H1 (cell line): ENCODE data around the gene GPC4. TPM values are rescaled to one million over a fixed set of nuclear protein-coding genes. Genes with fewer than 3 reads are reported as not detected.
A peak's percentile ranks its signal among the peaks of the same experiment; 100 is the strongest.

ENCODE experiments used
- CTCF ChIA-PET: fragments of 300-600 bp; sonication (Branson Sonifier 250); formaldehyde crosslinking; loops from one replicate; lab custom pipeline; 2021; ENCODE audit not compliant: partially characterized antibody; lab: Charles Lee
- POLR2A ChIA-PET: fragments of 300-600 bp; sonication (Branson Sonifier 250); formaldehyde crosslinking; loops from one replicate; lab custom pipeline; 2021; ENCODE audit warnings: inconsistent platforms; ENCODE audit not compliant: partially characterized antibody; lab: Charles Lee
- DNase-seq, 2 experiments: peaks; one replicate each; pipeline versions ENCODE4 v3.0.0 to v3.0.0-alpha.2; 2010 to 2022; ENCODE audit warnings: low spot score in 2 of 2, low read depth in 1 of 2, mixed read lengths in 1 of 2
- FAIRE-seq: peaks from 2 replicates; lab custom pipeline; 2011; peaks lifted over from hg19 to GRCh38; lab: Jason Lieb, UNC
- H2AFZ ChIP-seq: 2 replicates; pipeline ENCODE4 v1.8.1; 2012; ENCODE audit warnings: low read length, inconsistent platforms
- H2AK5ac ChIP-seq: 2 replicates; pipeline ENCODE4 v1.6.1; 2013; ENCODE audit warnings: low read depth, low read length
- H2BK120ac ChIP-seq: replicated peaks from 2 replicates; pipeline ENCODE3; 2013; ENCODE audit warnings: low read depth, low read length, inconsistent platforms
- H2BK12ac ChIP-seq: 2 replicates; pipeline ENCODE4 v1.6.1; 2013; ENCODE audit warnings: low read depth, low read length
- H2BK15ac ChIP-seq: 2 replicates; pipeline ENCODE4 v1.6.1; 2013; ENCODE audit warnings: low read length
- H2BK20ac ChIP-seq: 2 replicates; pipeline ENCODE4 v1.6.1; 2013; ENCODE audit warnings: low read length
- H2BK5ac ChIP-seq: 2 replicates; pipeline ENCODE4 v1.6.1; 2013; ENCODE audit warnings: low read depth, low read length
- H3K14ac ChIP-seq: 2 replicates; pipeline ENCODE4 v1.6.1; 2013; ENCODE audit warnings: inconsistent platforms; ENCODE audit not compliant: insufficient read length
- H3K18ac ChIP-seq: 2 replicates; pipeline ENCODE4 v1.6.1; 2013; ENCODE audit warnings: low read length; ENCODE audit errors: extremely low read depth
- H3K23ac ChIP-seq: 2 replicates; pipeline ENCODE4 v1.6.1; 2013; ENCODE audit warnings: inconsistent platforms; ENCODE audit not compliant: insufficient read length
- H3K23me2 ChIP-seq: 2 replicates; pipeline ENCODE4 v1.6.1; 2013; ENCODE audit warnings: low read depth, low read length
- H3K27ac ChIP-seq: 2 replicates; pipeline ENCODE4 v1.6.1; 2011; ENCODE audit warnings: low read depth, low read length, inconsistent platforms
- H3K27me3 ChIP-seq, 4 experiments: replicated peaks in 1 of 4; 1 replicate in 1 of 4; 2 replicates in 3 of 4; pipeline versions ENCODE4 v1.6.1 to v1.8.1; 2011 to 2013; ENCODE audit warnings: low read length in 3 of 4, mild to moderate bottlenecking in 3 of 4, inconsistent platforms in 2 of 4, mixed read lengths in 2 of 4, moderate library complexity in 1 of 4; ENCODE audit not compliant: control insufficient read depth in 3 of 4, insufficient read depth in 3 of 4; ENCODE audit errors: extremely low read depth in 1 of 4
- H3K36me3 ChIP-seq, 4 experiments: 2 replicates each; pipeline versions ENCODE4 v1.6.1 to v1.8.1; 2011 to 2013; ENCODE audit warnings: mild to moderate bottlenecking in 4 of 4, low read length in 3 of 4, moderate library complexity in 2 of 4, control low read depth in 1 of 4, inconsistent platforms in 1 of 4; ENCODE audit not compliant: insufficient read depth in 4 of 4, control insufficient read depth in 2 of 4
- H3K4ac ChIP-seq: replicated peaks from 2 replicates; pipeline ENCODE3; 2013; ENCODE audit warnings: low read length, low read depth, mixed read lengths, inconsistent platforms; ENCODE audit not compliant: insufficient read length
- H3K4me1 ChIP-seq, 4 experiments: replicated peaks in 1 of 4; 1 replicate in 1 of 4; 2 replicates in 3 of 4; pipeline versions ENCODE4 v1.6.1 to v1.8.1; 2011 to 2013; ENCODE audit warnings: low read length in 3 of 4, inconsistent platforms in 2 of 4, mixed read lengths in 1 of 4; ENCODE audit not compliant: insufficient read depth in 4 of 4, control insufficient read depth in 3 of 4
- H3K4me2 ChIP-seq, 2 experiments: 2 replicates each; pipeline versions ENCODE4 v1.6.1 to v1.8.1; 2011 to 2013; ENCODE audit warnings: low read depth in 2 of 2, low read length in 2 of 2, control low read depth in 1 of 2, inconsistent platforms in 1 of 2, mild to moderate bottlenecking in 1 of 2; ENCODE audit not compliant: insufficient read depth in 1 of 2
- H3K4me3 ChIP-seq, 4 experiments: fragments of 200-600, 300-600 bp in 1 of 4; sonication (generic), shearing (Covaris generic), sonication (Bioruptor Twin) in 1 of 4; 2 replicates each; pipeline versions ENCODE4 v1.5.1 to v1.8.1; 2011 to 2016; ENCODE audit warnings: low read length in 4 of 4, low read depth in 3 of 4, control low read depth in 2 of 4, inconsistent platforms in 2 of 4, mild to moderate bottlenecking in 2 of 4, mixed read lengths in 1 of 4, moderate library complexity in 1 of 4; ENCODE audit not compliant: insufficient read depth in 2 of 4; ENCODE audit errors: extremely low read depth in 1 of 4
- H3K56ac ChIP-seq: replicated peaks from 2 replicates; pipeline ENCODE3; 2013; ENCODE audit warnings: low read depth, mild to moderate bottlenecking, mixed read lengths, low read length, inconsistent platforms; ENCODE audit not compliant: insufficient read length
- H3K79me1 ChIP-seq: 2 replicates; pipeline ENCODE4 v1.6.1; 2013; ENCODE audit warnings: low read depth, low read length, control low read depth
- H3K79me2 ChIP-seq, 2 experiments: 2 replicates each; pipeline versions ENCODE4 v1.6.1 to v1.8.1; 2012 to 2013; ENCODE audit warnings: low read length in 2 of 2, mild to moderate bottlenecking in 2 of 2, inconsistent platforms in 1 of 2; ENCODE audit not compliant: insufficient read depth in 2 of 2, control insufficient read depth in 1 of 2
- H3K9ac ChIP-seq, 4 experiments: replicated peaks in 1 of 4; 1 replicate in 1 of 4; 2 replicates in 3 of 4; pipeline versions ENCODE4 v1.6.1 to v1.8.1; 2011 to 2013; ENCODE audit warnings: low read depth in 3 of 4, low read length in 3 of 4, control low read depth in 2 of 4, mild to moderate bottlenecking in 2 of 4, moderate library complexity in 2 of 4, inconsistent platforms in 1 of 4; ENCODE audit errors: extremely low read depth in 1 of 4
- H3K9me3 ChIP-seq, 2 experiments: 2 replicates each; pipeline versions ENCODE4 v1.6.1 to v1.8.1; 2012 to 2013; ENCODE audit warnings: mild to moderate bottlenecking in 2 of 2, moderate library complexity in 2 of 2, control low read depth in 1 of 2, inconsistent platforms in 1 of 2, low read depth in 1 of 2, low read length in 1 of 2, mixed read lengths in 1 of 2; ENCODE audit not compliant: insufficient read depth in 2 of 2
- H4K20me1 ChIP-seq, 2 experiments: replicated peaks in 1 of 2; 2 replicates each; pipeline versions ENCODE3 to v1.8.1; 2011 to 2013; ENCODE audit warnings: inconsistent platforms in 2 of 2, low read length in 2 of 2, mild to moderate bottlenecking in 1 of 2; ENCODE audit not compliant: insufficient read depth in 2 of 2, control insufficient read depth in 1 of 2
- H4K5ac ChIP-seq: 2 replicates; pipeline ENCODE4 v1.6.1; 2013; ENCODE audit warnings: low read length, low read depth, mixed read lengths, inconsistent platforms; ENCODE audit not compliant: insufficient read length
- H4K8ac ChIP-seq: 2 replicates; pipeline ENCODE4 v1.8.0; 2013; ENCODE audit warnings: mild to moderate bottlenecking, moderate library complexity, low read length, inconsistent platforms; ENCODE audit not compliant: insufficient read depth; ENCODE audit errors: extremely low read depth
- H4K91ac ChIP-seq: replicated peaks from 2 replicates; pipeline ENCODE3; 2013; ENCODE audit warnings: low read length, mixed read lengths, inconsistent platforms; ENCODE audit not compliant: insufficient read length
- CTCF ChIP-seq, 3 experiments: IDR thresholded peaks; 1 replicate in 2 of 3; 2 replicates in 1 of 3; pipeline versions ENCODE4 v1.5.1 to v1.6.1; 2011; ENCODE audit warnings: low read length in 3 of 3, mild to moderate bottlenecking in 3 of 3, inconsistent platforms in 2 of 3, low read depth in 1 of 3, moderate library complexity in 1 of 3; ENCODE audit not compliant: insufficient read depth in 1 of 3; ENCODE audit errors: control extremely low read depth in 1 of 3
- EZH2 ChIP-seq: fragments of 200-600 bp; sonication (generic); IDR thresholded peaks from 2 replicates; pipeline ENCODE4 v1.7.1; 2012; ENCODE audit warnings: low read depth, mild to moderate bottlenecking, moderate library complexity, low read length, inconsistent platforms; ENCODE audit not compliant: severe bottlenecking
- GABPA ChIP-seq: IDR thresholded peaks from 2 replicates; pipeline ENCODE4 v1.6.1; 2011; ENCODE audit warnings: mild to moderate bottlenecking, low read length, moderate library complexity, borderline replicate concordance; ENCODE audit not compliant: insufficient read depth
- RAD21 ChIP-seq, 2 experiments: IDR thresholded peaks in 1 of 2; conservative IDR thresholded peaks in 1 of 2; 2 replicates each; pipeline ENCODE4 v1.6.1; 2011; ENCODE audit warnings: low read depth in 2 of 2, low read length in 2 of 2, improper control_type of control experiment in 1 of 2, inconsistent platforms in 1 of 2, mild to moderate bottlenecking in 1 of 2, moderate library complexity in 1 of 2
- SRF ChIP-seq: IDR thresholded peaks from 2 replicates; pipeline ENCODE4 v1.6.1; 2011; ENCODE audit warnings: mild to moderate bottlenecking, low read depth, low read length, moderate library complexity
- WGBS, 2 experiments: shearing (Covaris generic) in 1 of 2; methylation state at CpG; one replicate each; pipeline versions ENCODE4 v1.1.6 to v1.1.7; 2013 to 2015; ENCODE audit warnings: low lambda C conversion rate in 2 of 2, mixed read lengths in 2 of 2, inconsistent platforms in 1 of 2, low coverage in 1 of 2, missing lambda C conversion rate in 1 of 2; ENCODE audit not compliant: insufficient replicate concordance in 2 of 2, insufficient coverage in 1 of 2, insufficient read length in 1 of 2; ENCODE audit errors: extremely low coverage in 1 of 2, missing lambda C conversion rate in 1 of 2; 5-methylcytosine and 5-hydroxymethylcytosine counted together
- polyA plus RNA-seq, 7 experiments: library from polyadenylated mRNA; depleted of rRNA in 3 of 7; stranded (reverse) in 5 of 7; unstranded in 2 of 7; fragments of >200 nt in 5 of 7; fragments of 200-250 nt in 2 of 7; gene quantifications; 1 replicate in 5 of 7; 2 replicates in 1 of 7; 4 replicates in 1 of 7; pipeline versions ENCODE4 v1.2.1 to v1.2.3, GENCODE V29; 2011 to 2013; ENCODE audit warnings: missing spikeins in 2 of 7, mixed read lengths in 2 of 7
- total RNA-seq: library from RNA; stranded (reverse); fragmentation: NEBNext Ultra II Directional; extraction: Animal tissue kit (Norgen Biotek cat#: 25700); gene quantifications from 2 replicates; pipeline ENCODE4 v1.2.1, GENCODE V29; 2021

Gene GPC4
- total and polyA plus RNA-seq, 2 of the 8 experiments (the other 6 are each of a cell fraction or from before 2014, with no cell fraction given) = 46.8 to 230 TPM

GRCh38 chrX:133335027-133335426 lies 80.3 kb downstream of the GPC4 start:
- Histone ChIP-seq H3K4me3 (no peak overlapping the region), H3K4ac (no peak overlapping the region), H3K4me1 (peaks cover 0 to 8% (median 4%) of the 10 kb centered on the region in 4 experiments; a peak in 5 of 7 replicates), H2AFZ (no peak overlapping the region), H3K9me3 (no peaks in the 10 kb centered on the region), H2BK5ac (no peak overlapping the region), H3K56ac (no peak overlapping the region), H4K8ac (no peak overlapping the region), H3K27me3 (no peaks in the 10 kb centered on the region), H2BK15ac (no peak overlapping the region), H3K14ac (no peak overlapping the region), H3K23me2 (no peaks in the 10 kb centered on the region), H3K4me2 (no peak overlapping the region), H2BK12ac (no peak overlapping the region), H4K91ac (no peak overlapping the region), H3K18ac (no peak overlapping the region), H3K36me3 (peaks cover 0 to 39% (median 16%) of the 10 kb centered on the region in 4 experiments; a peak in 4 of 8 replicates)
- 65% methylated on average over 2 of the region's 2 CpGs; no CpG with 5 or more reads in 1 of the 2 experiments for WGBS, 2 experiments
- FAIRE-seq (peak; percentile 92), DNase-seq (no peak)
- TF ChIP-seq RAD21 (IDR thresholded peaks at IDR 0.05 in 1 of 2, conservative IDR thresholded peaks at IDR 0.05 in 1 of 2; ENCODE audit: low read depth in 2 of 2, low read length in 2 of 2) = peak; percentile 46 to 53
- no peak for TF ChIP-seq GABPA
- TF ChIP-seq SRF = no peak
- no peak for TF ChIP-seq EZH2
- TF ChIP-seq CTCF (IDR thresholded peaks at IDR 0.05; ENCODE audit: control extremely low read depth in 1 of 3, insufficient read depth in 1 of 3, low read depth in 1 of 3, low read length in 3 of 3) = peak in 2 of 3 experiments; percentile 9 to 54; a peak in 2 of 4 replicates
- TF ChIP-seq, all 59 proteins: peak for 2
- no peak overlapping the region for H4K5ac ChIP-seq
- H2AK5ac ChIP-seq = no peak overlapping the region
- H3K79me2 ChIP-seq = peaks cover 0 to 93% of the 10 kb centered on the region in 2 experiments; a peak in 2 of 4 replicates
- POLR2A ChIA-PET = no interaction called here
- H2BK20ac ChIP-seq = no peak overlapping the region
- no peak overlapping the region for H3K9ac ChIP-seq
- no peak overlapping the region for H2BK120ac ChIP-seq
- no peak overlapping the region for H3K27ac ChIP-seq
- peaks cover 2 to 3% of the 10 kb centered on the region in 2 experiments for H4K20me1 ChIP-seq
- no peaks in the 10 kb centered on the region for H3K79me1 ChIP-seq
- no peak overlapping the region for H3K23ac ChIP-seq
- CTCF ChIA-PET = interaction anchor here (0.7 to 2.3 kb wide), 10 partner anchors 10 to 340 kb away, joined by 3 to 10 read pairs (median 4); no protein-coding TSS in a partner anchor
